Brain microvascular endothelial cell (primary cell): ENCODE results near the gene RAB40A.
"Not testable (repeated sequence)": the region's sequence is repeated elsewhere in the genome, so short reads cannot be mapped to it uniquely, and the experiment has no call there.

Source experiments
- DNase-seq: peaks from one replicate; pipeline ENCODE4 v3.0.0-alpha.2; 2020
- H3K27ac ChIP-seq: fragments of 250-450 bp; sonication (Bioruptor Pico); 2 replicates; pipeline ENCODE4 v1.5.1; 2020; ENCODE audit warnings: mild to moderate bottlenecking, moderate library complexity
- H3K27me3 ChIP-seq: fragments of 250-450 bp; sonication (Bioruptor Pico); replicated peaks from 2 replicates; pipeline ENCODE4 v1.5.1; 2020; ENCODE audit warnings: mild to moderate bottlenecking
- H3K36me3 ChIP-seq: fragments of 250-450 bp; sonication (Bioruptor Pico); replicated peaks from 2 replicates; pipeline ENCODE4 v1.5.1; 2020; ENCODE audit warnings: mild to moderate bottlenecking
- H3K4me3 ChIP-seq: 2 replicates; pipeline ENCODE4 v1.5.1; 2011; ENCODE audit warnings: low read depth, mild to moderate bottlenecking, control low read depth, low read length, moderate library complexity
- CTCF ChIP-seq: IDR thresholded peaks from 2 replicates; pipeline ENCODE4 v1.5.1; 2011; ENCODE audit warnings: low read depth, mild to moderate bottlenecking, moderate library complexity, low read length, control low read depth, inconsistent platforms; ENCODE audit errors: missing control alignments
- in situ Hi-C: cut with HindIII; loops from 2 replicates; pipeline ENCODE4 v1.10.0; 2017; ENCODE audit warnings: low sequenced_read_pairs, low pct_ligation_motif_present

RAB40A gene

GRCh38 chrX:103503163-103503852 lies 16.0 kb downstream of the RAB40A start:
- TF ChIP-seq CTCF: peak; percentile 9
- peak; percentile 14 for DNase-seq
- Histone ChIP-seq H3K36me3 (no peaks in the 10 kb centered on the region), H3K27me3 (no peaks in the 10 kb centered on the region), H3K4me3 (no peak overlapping the region), H3K27ac (no peak overlapping the region)
- in situ Hi-C loops: no loop called here

- in situ Hi-C loops: no loop called here
- H3K27me3 ChIP-seq: no peaks in the 10 kb centered on the region
- DNase-seq: no peak
These were observed 20.5 kb downstream of the RAB40A start for GRCh38 chrX:103498786-103499185.

GRCh38 chrX:103495786-103496185 lies 23.5 kb downstream of the RAB40A start:
- in situ Hi-C loops: no loop called here
- Histone ChIP-seq H3K36me3 (no peaks in the 10 kb centered on the region), H3K4me3 (no peak overlapping the region), H3K27me3 (no peaks in the 10 kb centered on the region), H3K27ac (no peak overlapping the region)
- TF ChIP-seq CTCF: no peak
- DNase-seq: no peak

More at GRCh38 chrX:103498786-103499185, 20.5 kb downstream of the RAB40A start:
- no peak overlapping the region for H3K4me3 ChIP-seq
- TF ChIP-seq CTCF: no peak
- no peak overlapping the region for H3K27ac ChIP-seq
- no peaks in the 10 kb centered on the region for H3K36me3 ChIP-seq

GRCh38 chrX:103493578-103493977 lies 25.7 kb downstream of the RAB40A start:
- H3K36me3 ChIP-seq, in situ Hi-C loops, H3K27ac ChIP-seq, H3K27me3 ChIP-seq, DNase-seq, H3K4me3 ChIP-seq: not testable (repeated sequence)

GRCh38 chrX:103489733-103490132 lies 29.6 kb downstream of the RAB40A start:
- H3K27me3 ChIP-seq, H3K27ac ChIP-seq, H3K36me3 ChIP-seq, in situ Hi-C loops, H3K4me3 ChIP-seq: not testable (repeated sequence)
- DNase-seq: peak; percentile 14
- TF ChIP-seq CTCF: peak; percentile 71

GRCh38 chrX:103488794-103489193 lies 30.5 kb downstream of the RAB40A start:
- in situ Hi-C loops: no loop called here
- Histone ChIP-seq H3K27ac (no peak overlapping the region), H3K27me3 (no peaks in the 10 kb centered on the region), H3K4me3 (no peak overlapping the region), H3K36me3 (no peaks in the 10 kb centered on the region)
- DNase-seq: no peak
- no peak for TF ChIP-seq CTCF
